DND-41 (cell line): ENCODE data around the gene STAB2.

Source experiments
- ATAC-seq: fragments of 200-7000 bp; cut with Tn5 transposase; 3 replicates; pipeline ENCODE4 v1.9.1; 2021; ENCODE audit warnings: low read depth; ENCODE audit not compliant: insufficient read depth
- DNase-seq: peaks from one replicate; pipeline ENCODE4 v3.0.0-alpha.2; 2020
- H2AFZ ChIP-seq: 2 replicates; pipeline ENCODE4 v1.6.0; 2012; ENCODE audit warnings: low read depth, low read length
- H3K27ac ChIP-seq: 2 replicates; pipeline ENCODE4 v1.5.1; 2012; ENCODE audit warnings: low read length, inconsistent platforms
- H3K27me3 ChIP-seq: fragments of 200-600 bp; sonication (generic); 2 replicates; pipeline ENCODE4 v1.6.0; 2012; ENCODE audit warnings: low read length, mild to moderate bottlenecking, inconsistent platforms; ENCODE audit not compliant: insufficient read depth, poor library complexity
- H3K36me3 ChIP-seq: 2 replicates; pipeline ENCODE4 v1.5.1; 2012; ENCODE audit warnings: low read length, inconsistent platforms; ENCODE audit not compliant: insufficient read depth
- H3K4me1 ChIP-seq: 2 replicates; pipeline ENCODE4 v1.5.1; 2012; ENCODE audit warnings: mild to moderate bottlenecking, low read length; ENCODE audit not compliant: insufficient read depth
- H3K4me2 ChIP-seq: 2 replicates; pipeline ENCODE4 v1.6.0; 2012; ENCODE audit warnings: mild to moderate bottlenecking, moderate library complexity, low read length, inconsistent platforms; ENCODE audit not compliant: insufficient read depth
- H3K4me3 ChIP-seq, 2 experiments: fragments of 200-600 bp in 1 of 2; shearing (Covaris generic) in 1 of 2; 2 replicates each; pipeline ENCODE4 v1.5.1; 2012 to 2016; ENCODE audit warnings: inconsistent platforms in 2 of 2, low read length in 2 of 2, mild to moderate bottlenecking in 2 of 2, low read depth in 1 of 2, moderate library complexity in 1 of 2
- H3K79me2 ChIP-seq: 2 replicates; pipeline ENCODE4 v1.6.0; 2012; ENCODE audit warnings: low read length, inconsistent platforms; ENCODE audit not compliant: insufficient read depth
- H3K9ac ChIP-seq: 2 replicates; pipeline ENCODE4 v1.6.0; 2012; ENCODE audit warnings: low read depth, mild to moderate bottlenecking, inconsistent platforms, low read length, moderate library complexity
- H3K9me3 ChIP-seq: 2 replicates; pipeline ENCODE4 v1.5.1; 2012; ENCODE audit warnings: low read length, moderate library complexity, mild to moderate bottlenecking, inconsistent platforms; ENCODE audit not compliant: insufficient read depth, severe bottlenecking
- H4K20me1 ChIP-seq: 2 replicates; pipeline ENCODE4 v1.6.0; 2012; ENCODE audit warnings: low read length; ENCODE audit not compliant: insufficient read depth
- CTCF ChIP-seq: IDR thresholded peaks from 2 replicates; pipeline ENCODE4 v1.5.1; 2012; ENCODE audit warnings: borderline replicate concordance, low read length, moderate library complexity, mild to moderate bottlenecking; ENCODE audit not compliant: poor library complexity, severe bottlenecking; ENCODE audit errors: extremely low read depth
- EZH2 ChIP-seq: IDR thresholded peaks from 3 replicates; pipeline ENCODE4 v1.6.1; 2012; ENCODE audit warnings: borderline replicate concordance, low read depth, mild to moderate bottlenecking, moderate library complexity, low read length, inconsistent platforms; ENCODE audit not compliant: severe bottlenecking

Gene STAB2

DNA sequence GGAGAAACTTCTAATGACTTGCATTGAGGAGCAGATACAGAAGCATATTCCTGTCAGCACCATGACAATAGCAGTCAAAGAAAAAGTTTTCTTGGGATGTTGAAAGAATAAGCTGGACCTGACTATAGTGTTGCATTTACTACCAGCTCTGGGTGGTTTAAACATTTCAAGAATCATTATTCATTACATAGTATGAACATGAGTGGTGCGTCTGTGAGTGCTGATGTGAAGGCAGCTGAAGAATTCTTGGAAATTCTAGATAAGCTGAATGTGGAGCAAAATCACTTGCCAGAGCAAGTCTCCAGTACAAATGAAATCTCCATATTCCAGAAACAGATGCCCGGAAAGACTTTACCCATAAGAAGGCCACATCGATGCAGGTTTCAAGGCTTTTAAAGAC, 45.0 kb upstream of the STAB2 start:
- ATAC-seq, result no peak
- TF ChIP-seq EZH2, result no peak
- no peak for TF ChIP-seq CTCF
- no peaks in the 10 kb centered on the region for H3K79me2 ChIP-seq

GRCh38 chr12:103546959-103547358, 40.1 kb upstream of the STAB2 start:
- no peak overlapping the region for H3K9ac ChIP-seq
- H3K9me3 ChIP-seq, result no peaks in the 10 kb centered on the region
- no peaks in the 10 kb centered on the region for H3K4me1 ChIP-seq
- no peak for DNase-seq
- no peak overlapping the region for H3K27ac ChIP-seq
- TF ChIP-seq EZH2 (no peak), CTCF (no peak)
- H3K79me2 ChIP-seq, result no peaks in the 10 kb centered on the region
- no peaks in the 10 kb centered on the region for H3K27me3 ChIP-seq
- no peak overlapping the region for H2AFZ ChIP-seq
- H3K4me3 ChIP-seq, result no peak overlapping the region
- ATAC-seq, result no peak
- no peak overlapping the region for H3K4me2 ChIP-seq
- H4K20me1 ChIP-seq, result no peaks in the 10 kb centered on the region
- no peaks in the 10 kb centered on the region for H3K36me3 ChIP-seq

More for the DNA sequence above, 45.0 kb upstream of the STAB2 start:
- no peak for DNase-seq
- Histone ChIP-seq H4K20me1 (no peaks in the 10 kb centered on the region), H3K4me1 (no peaks in the 10 kb centered on the region), H3K27ac (no peak overlapping the region), H3K4me2 (no peak overlapping the region), H3K9me3 (no peaks in the 10 kb centered on the region), H3K9ac (no peak overlapping the region), H3K27me3 (no peaks in the 10 kb centered on the region), H2AFZ (no peak overlapping the region), H3K4me3 (no peak overlapping the region), H3K36me3 (no peaks in the 10 kb centered on the region)

DNA sequence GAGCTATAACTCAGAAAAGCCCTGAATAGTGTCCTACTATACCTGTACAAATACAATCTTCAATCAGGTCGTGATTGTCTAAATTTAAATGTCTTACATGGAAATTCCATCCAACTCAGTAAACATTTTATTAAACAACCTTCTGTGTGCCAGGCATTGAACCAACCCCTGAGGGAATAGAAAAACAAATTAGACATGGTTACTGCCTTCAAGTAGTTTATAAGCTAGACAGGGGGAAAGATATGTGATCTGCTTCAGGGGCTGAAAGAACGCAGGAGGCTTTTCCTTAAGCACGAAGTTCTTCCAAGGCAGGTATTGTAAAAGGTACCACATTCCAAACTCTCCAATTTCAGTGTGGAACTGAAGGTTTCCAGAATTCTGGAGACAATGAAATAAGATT, 39.7 kb upstream of the STAB2 start:
- Histone ChIP-seq H3K9ac (no peak overlapping the region), H3K36me3 (no peaks in the 10 kb centered on the region), H3K79me2 (no peaks in the 10 kb centered on the region), H3K4me3 (no peak overlapping the region), H3K27me3 (no peaks in the 10 kb centered on the region), H3K4me2 (no peak overlapping the region), H3K4me1 (no peaks in the 10 kb centered on the region), H3K9me3 (no peaks in the 10 kb centered on the region), H4K20me1 (no peaks in the 10 kb centered on the region), H2AFZ (no peak overlapping the region), H3K27ac (no peak overlapping the region)
- TF ChIP-seq EZH2 (no peak), CTCF (no peak)
- DNase-seq, result no peak
- ATAC-seq, result no peak

- DNase-seq, result no peak
Measured at GRCh38 chr12:103547929-103548328, 39.1 kb upstream of the STAB2 start.

More at GRCh38 chr12:103547929-103548328, 39.1 kb upstream of the STAB2 start:
- H3K4me1 ChIP-seq, result no peaks in the 10 kb centered on the region
- H3K9me3 ChIP-seq, result no peaks in the 10 kb centered on the region
- H3K27ac ChIP-seq, result no peak overlapping the region
- no peaks in the 10 kb centered on the region for H3K27me3 ChIP-seq
- no peaks in the 10 kb centered on the region for H3K36me3 ChIP-seq
- no peaks in the 10 kb centered on the region for H4K20me1 ChIP-seq
- ATAC-seq, result no peak
- H3K9ac ChIP-seq, result no peak overlapping the region
- no peaks in the 10 kb centered on the region for H3K79me2 ChIP-seq
- H3K4me2 ChIP-seq, result no peak overlapping the region
- TF ChIP-seq CTCF (no peak), EZH2 (no peak)
- no peak overlapping the region for H2AFZ ChIP-seq
- H3K4me3 ChIP-seq, result no peak overlapping the region
